Panc1 (cell line): Measurements from ENCODE around the gene MAST4.

Experiments
- POLR2AphosphoS5 ChIP-seq: IDR thresholded peaks from 2 replicates; pipeline ENCODE4 v1.6.1; 2012; ENCODE audit warnings: mild to moderate bottlenecking, low read depth, low read length, moderate library complexity
- TF ChIP-seq, protein P1 (sequence below): fragments of 450-650 bp; IDR thresholded peaks from 2 replicates; pipeline ENCODE4 v1.5.1; 2017; ENCODE audit warnings: mild to moderate bottlenecking
- TF ChIP-seq, protein P2 (sequence below), 2 experiments: IDR thresholded peaks; 2 replicates each; pipeline ENCODE4 v1.6.1; 2011 to 2012; ENCODE audit warnings: low read depth in 2 of 2, control low read depth in 1 of 2, low read length in 1 of 2, mild to moderate bottlenecking in 1 of 2, moderate library complexity in 1 of 2; ENCODE audit not compliant: insufficient read depth in 1 of 2

- TF ChIP-seq POLR2AphosphoS5 = no peak
- TF ChIP-seq, protein P1, sequence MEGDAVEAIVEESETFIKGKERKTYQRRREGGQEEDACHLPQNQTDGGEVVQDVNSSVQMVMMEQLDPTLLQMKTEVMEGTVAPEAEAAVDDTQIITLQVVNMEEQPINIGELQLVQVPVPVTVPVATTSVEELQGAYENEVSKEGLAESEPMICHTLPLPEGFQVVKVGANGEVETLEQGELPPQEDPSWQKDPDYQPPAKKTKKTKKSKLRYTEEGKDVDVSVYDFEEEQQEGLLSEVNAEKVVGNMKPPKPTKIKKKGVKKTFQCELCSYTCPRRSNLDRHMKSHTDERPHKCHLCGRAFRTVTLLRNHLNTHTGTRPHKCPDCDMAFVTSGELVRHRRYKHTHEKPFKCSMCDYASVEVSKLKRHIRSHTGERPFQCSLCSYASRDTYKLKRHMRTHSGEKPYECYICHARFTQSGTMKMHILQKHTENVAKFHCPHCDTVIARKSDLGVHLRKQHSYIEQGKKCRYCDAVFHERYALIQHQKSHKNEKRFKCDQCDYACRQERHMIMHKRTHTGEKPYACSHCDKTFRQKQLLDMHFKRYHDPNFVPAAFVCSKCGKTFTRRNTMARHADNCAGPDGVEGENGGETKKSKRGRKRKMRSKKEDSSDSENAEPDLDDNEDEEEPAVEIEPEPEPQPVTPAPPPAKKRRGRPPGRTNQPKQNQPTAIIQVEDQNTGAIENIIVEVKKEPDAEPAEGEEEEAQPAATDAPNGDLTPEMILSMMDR = no peak
- TF ChIP-seq, protein P2, sequence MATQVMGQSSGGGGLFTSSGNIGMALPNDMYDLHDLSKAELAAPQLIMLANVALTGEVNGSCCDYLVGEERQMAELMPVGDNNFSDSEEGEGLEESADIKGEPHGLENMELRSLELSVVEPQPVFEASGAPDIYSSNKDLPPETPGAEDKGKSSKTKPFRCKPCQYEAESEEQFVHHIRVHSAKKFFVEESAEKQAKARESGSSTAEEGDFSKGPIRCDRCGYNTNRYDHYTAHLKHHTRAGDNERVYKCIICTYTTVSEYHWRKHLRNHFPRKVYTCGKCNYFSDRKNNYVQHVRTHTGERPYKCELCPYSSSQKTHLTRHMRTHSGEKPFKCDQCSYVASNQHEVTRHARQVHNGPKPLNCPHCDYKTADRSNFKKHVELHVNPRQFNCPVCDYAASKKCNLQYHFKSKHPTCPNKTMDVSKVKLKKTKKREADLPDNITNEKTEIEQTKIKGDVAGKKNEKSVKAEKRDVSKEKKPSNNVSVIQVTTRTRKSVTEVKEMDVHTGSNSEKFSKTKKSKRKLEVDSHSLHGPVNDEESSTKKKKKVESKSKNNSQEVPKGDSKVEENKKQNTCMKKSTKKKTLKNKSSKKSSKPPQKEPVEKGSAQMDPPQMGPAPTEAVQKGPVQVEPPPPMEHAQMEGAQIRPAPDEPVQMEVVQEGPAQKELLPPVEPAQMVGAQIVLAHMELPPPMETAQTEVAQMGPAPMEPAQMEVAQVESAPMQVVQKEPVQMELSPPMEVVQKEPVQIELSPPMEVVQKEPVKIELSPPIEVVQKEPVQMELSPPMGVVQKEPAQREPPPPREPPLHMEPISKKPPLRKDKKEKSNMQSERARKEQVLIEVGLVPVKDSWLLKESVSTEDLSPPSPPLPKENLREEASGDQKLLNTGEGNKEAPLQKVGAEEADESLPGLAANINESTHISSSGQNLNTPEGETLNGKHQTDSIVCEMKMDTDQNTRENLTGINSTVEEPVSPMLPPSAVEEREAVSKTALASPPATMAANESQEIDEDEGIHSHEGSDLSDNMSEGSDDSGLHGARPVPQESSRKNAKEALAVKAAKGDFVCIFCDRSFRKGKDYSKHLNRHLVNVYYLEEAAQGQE (IDR thresholded peaks at IDR 0.05; ENCODE audit: insufficient read depth in 1 of 2, low read depth in 2 of 2, low read length in 1 of 2) = no peak
Measured at GRCh38 chr5:66959653-66960052, 363.5 kb downstream of the MAST4 start.
